ENCODE data around the gene CD22. TPM values are rescaled to one million over a fixed set of nuclear protein-coding genes. Genes with fewer than 3 reads are reported as not detected.
A peak's percentile ranks its signal among the peaks of the same experiment; 100 is the strongest.

CD22 gene
- total and polyA plus RNA-seq, 10 of the 15 experiments (the other 5 are each of a cell fraction or from before 2014, with no cell fraction given) = 23.0 to 344 (median 181) TPM

DNA sequence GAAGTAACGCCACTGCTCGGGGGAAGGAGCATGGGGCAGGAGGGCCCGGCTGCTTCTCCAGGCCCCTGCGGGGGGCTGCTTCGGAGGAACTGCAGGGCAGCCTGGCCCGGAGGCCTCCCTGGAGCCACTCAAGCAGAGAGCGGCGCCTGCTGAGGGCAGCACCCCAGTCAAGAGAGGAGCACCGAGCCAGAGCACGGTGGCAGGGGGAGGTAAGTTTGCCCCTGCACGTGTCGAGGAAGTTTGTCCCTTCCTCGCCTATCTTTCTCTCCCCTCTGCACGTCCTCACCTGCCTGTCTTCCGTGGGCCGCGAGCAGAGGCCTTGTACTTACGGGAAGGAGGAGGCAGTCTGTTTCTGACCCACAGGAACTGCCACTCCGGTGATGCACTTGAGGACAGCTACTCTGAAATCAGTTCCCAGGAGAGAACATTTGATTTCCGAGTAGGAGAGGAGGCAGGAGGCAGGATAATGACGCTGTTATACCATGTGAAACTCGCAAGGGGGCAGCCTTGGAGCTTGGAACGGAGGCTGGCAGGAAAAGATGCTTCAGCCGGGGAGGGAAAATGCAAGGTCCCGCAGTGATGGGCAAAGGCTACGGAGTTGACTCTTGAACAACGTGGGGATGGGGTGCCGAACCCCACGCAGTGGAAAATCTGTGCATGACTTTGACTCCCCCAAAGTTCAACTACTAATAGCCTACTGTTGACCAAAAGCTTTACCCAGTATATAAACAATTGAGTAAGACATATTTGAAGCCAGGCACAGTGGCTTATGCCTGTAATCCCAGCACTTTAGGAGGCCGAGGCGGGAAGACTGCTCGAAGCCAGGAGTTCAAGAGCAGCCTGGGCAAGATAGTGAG lies 23.7 kb downstream of the CD22 start (continued):
- TF ChIP-seq, protein P1, sequence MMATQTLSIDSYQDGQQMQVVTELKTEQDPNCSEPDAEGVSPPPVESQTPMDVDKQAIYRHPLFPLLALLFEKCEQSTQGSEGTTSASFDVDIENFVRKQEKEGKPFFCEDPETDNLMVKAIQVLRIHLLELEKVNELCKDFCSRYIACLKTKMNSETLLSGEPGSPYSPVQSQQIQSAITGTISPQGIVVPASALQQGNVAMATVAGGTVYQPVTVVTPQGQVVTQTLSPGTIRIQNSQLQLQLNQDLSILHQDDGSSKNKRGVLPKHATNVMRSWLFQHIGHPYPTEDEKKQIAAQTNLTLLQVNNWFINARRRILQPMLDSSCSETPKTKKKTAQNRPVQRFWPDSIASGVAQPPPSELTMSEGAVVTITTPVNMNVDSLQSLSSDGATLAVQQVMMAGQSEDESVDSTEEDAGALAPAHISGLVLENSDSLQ (IDR thresholded peaks at IDR 0.05) = peak; percentile 69
- TF ChIP-seq RUNX3 (IDR thresholded peaks at IDR 0.05; ENCODE audit: low read length) (peak; percentile 30; the same call in 1 of the 2 replicates), RFX5 (IDR thresholded peaks at IDR 0.05; ENCODE audit: low read depth, low read length) (no peak), RAD21 (IDR thresholded peaks at IDR 0.05; ENCODE audit: insufficient read depth, low read depth, low read length) (peak; percentile 100), RCOR1 (conservative IDR thresholded peaks at IDR 0.05; ENCODE audit: low read depth, low read length) (0 out of 2 replicates have a peak, but pooled peaks have one; percentile 66), RAD51 (IDR thresholded peaks at IDR 0.05) (no peak), SIX5 (IDR thresholded peaks at IDR 0.05; ENCODE audit: low read depth, low read length, severe bottlenecking) (no peak), CBX3 (IDR thresholded peaks at IDR 0.05; ENCODE audit: borderline replicate concordance, low read depth) (no peak), ZNF217 (IDR thresholded peaks at IDR 0.05) (no peak), SMARCA5 (IDR thresholded peaks at IDR 0.05) (peak; percentile 55; the same call in 1 of the 2 replicates), ZNF622 (IDR thresholded peaks at IDR 0.05) (no peak), FOXK2 (IDR thresholded peaks at IDR 0.05) (no peak), HDAC2 (IDR thresholded peaks at IDR 0.05) (no peak), GATAD2B (conservative IDR thresholded peaks at IDR 0.05; ENCODE audit: low read depth) (peak; percentile 41; the same call in 1 of the 2 replicates), JUND (IDR thresholded peaks at IDR 0.05; ENCODE audit: low read depth, low read length) (no peak), STAT3 (IDR thresholded peaks at IDR 0.05; ENCODE audit: low read depth, low read length) (no peak), MTA3 (IDR thresholded peaks at IDR 0.05; ENCODE audit: borderline replicate concordance, low read length) (no peak; the same call in 1 of the 2 replicates), WRNIP1 (IDR thresholded peaks at IDR 0.05; ENCODE audit: borderline replicate concordance, low read depth, low read length) (no peak), ATF7 (IDR thresholded peaks at IDR 0.05; ENCODE audit: low read depth) (peak; percentile 43; the same call in 1 of the 2 replicates), TARDBP (IDR thresholded peaks at IDR 0.05; ENCODE audit: borderline replicate concordance) (peak; percentile 81; the same call in 1 of the 2 replicates)
- TF ChIP-seq, protein P2, sequence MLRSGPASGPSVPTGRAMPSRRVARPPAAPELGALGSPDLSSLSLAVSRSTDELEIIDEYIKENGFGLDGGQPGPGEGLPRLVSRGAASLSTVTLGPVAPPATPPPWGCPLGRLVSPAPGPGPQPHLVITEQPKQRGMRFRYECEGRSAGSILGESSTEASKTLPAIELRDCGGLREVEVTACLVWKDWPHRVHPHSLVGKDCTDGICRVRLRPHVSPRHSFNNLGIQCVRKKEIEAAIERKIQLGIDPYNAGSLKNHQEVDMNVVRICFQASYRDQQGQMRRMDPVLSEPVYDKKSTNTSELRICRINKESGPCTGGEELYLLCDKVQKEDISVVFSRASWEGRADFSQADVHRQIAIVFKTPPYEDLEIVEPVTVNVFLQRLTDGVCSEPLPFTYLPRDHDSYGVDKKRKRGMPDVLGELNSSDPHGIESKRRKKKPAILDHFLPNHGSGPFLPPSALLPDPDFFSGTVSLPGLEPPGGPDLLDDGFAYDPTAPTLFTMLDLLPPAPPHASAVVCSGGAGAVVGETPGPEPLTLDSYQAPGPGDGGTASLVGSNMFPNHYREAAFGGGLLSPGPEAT (IDR thresholded peaks at IDR 0.05; ENCODE audit: low read depth) = peak; percentile 58; the same call in 1 of the 2 replicates
- TF ChIP-seq, protein P3, sequence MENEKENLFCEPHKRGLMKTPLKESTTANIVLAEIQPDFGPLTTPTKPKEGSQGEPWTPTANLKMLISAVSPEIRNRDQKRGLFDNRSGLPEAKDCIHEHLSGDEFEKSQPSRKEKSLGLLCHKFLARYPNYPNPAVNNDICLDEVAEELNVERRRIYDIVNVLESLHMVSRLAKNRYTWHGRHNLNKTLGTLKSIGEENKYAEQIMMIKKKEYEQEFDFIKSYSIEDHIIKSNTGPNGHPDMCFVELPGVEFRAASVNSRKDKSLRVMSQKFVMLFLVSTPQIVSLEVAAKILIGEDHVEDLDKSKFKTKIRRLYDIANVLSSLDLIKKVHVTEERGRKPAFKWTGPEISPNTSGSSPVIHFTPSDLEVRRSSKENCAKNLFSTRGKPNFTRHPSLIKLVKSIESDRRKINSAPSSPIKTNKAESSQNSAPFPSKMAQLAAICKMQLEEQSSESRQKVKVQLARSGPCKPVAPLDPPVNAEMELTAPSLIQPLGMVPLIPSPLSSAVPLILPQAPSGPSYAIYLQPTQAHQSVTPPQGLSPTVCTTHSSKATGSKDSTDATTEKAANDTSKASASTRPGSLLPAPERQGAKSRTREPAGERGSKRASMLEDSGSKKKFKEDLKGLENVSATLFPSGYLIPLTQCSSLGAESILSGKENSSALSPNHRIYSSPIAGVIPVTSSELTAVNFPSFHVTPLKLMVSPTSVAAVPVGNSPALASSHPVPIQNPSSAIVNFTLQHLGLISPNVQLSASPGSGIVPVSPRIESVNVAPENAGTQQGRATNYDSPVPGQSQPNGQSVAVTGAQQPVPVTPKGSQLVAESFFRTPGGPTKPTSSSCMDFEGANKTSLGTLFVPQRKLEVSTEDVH (IDR thresholded peaks at IDR 0.05; ENCODE audit: low read depth, partially characterized antibody) = peak; percentile 23
- TF ChIP-seq, protein P4, sequence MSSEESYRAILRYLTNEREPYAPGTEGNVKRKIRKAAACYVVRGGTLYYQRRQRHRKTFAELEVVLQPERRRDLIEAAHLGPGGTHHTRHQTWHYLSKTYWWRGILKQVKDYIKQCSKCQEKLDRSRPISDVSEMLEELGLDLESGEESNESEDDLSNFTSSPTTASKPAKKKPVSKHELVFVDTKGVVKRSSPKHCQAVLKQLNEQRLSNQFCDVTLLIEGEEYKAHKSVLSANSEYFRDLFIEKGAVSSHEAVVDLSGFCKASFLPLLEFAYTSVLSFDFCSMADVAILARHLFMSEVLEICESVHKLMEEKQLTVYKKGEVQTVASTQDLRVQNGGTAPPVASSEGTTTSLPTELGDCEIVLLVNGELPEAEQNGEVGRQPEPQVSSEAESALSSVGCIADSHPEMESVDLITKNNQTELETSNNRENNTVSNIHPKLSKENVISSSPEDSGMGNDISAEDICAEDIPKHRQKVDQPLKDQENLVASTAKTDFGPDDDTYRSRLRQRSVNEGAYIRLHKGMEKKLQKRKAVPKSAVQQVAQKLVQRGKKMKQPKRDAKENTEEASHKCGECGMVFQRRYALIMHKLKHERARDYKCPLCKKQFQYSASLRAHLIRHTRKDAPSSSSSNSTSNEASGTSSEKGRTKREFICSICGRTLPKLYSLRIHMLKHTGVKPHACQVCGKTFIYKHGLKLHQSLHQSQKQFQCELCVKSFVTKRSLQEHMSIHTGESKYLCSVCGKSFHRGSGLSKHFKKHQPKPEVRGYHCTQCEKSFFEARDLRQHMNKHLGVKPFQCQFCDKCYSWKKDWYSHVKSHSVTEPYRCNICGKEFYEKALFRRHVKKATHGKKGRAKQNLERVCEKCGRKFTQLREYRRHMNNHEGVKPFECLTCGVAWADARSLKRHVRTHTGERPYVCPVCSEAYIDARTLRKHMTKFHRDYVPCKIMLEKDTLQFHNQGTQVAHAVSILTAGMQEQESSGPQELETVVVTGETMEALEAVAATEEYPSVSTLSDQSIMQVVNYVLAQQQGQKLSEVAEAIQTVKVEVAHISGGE (CRISPR knock-in tag; IDR thresholded peaks at IDR 0.05) = no peak
